T-cell (primary cell): Measurements from ENCODE around the gene TMEM19. TPM values are rescaled to one million over a fixed set of nuclear protein-coding genes. Genes with fewer than 3 reads are reported as not detected.

ENCODE experiments used
- ATAC-seq, 4 experiments: fragments of 200-7000 bp in 3 of 4; fragments of 150-1000 bp in 1 of 4; cut with Tn5 transposase; replicated peaks in 1 of 4; 1 replicate in 3 of 4; 2 replicates in 1 of 4; pipeline ENCODE4 v1.10.0; 2021; ENCODE audit warnings: moderate library complexity in 3 of 4, mild to moderate bottlenecking in 2 of 4, moderate number of reproducible peaks in 1 of 4
- CTCF ChIA-PET, 2 donors: fragments of 300-600 bp; sonication (Branson Sonifier 250); formaldehyde crosslinking; loops; one replicate each; lab custom pipeline; 2022; ENCODE audit warnings: antibody characterized with exemption in 2 of 2; lab: Charles Lee
- POLR2A ChIA-PET, 2 donors: fragments of 300-600 bp; sonication (Branson Sonifier 250); formaldehyde crosslinking; loops; one replicate each; lab custom pipeline; 2022; ENCODE audit warnings: antibody characterized with exemption in 2 of 2; lab: Charles Lee
- DNase-seq, 35 experiments: peaks; one replicate each; pipeline versions ENCODE4 v3.0.0 to v3.0.0-alpha.2; 2013 to 2023
- H3K27ac ChIP-seq: one replicate; pipeline ENCODE4 v1.5.1; 2013; ENCODE audit warnings: low read length
- H3K27me3 ChIP-seq, 2 experiments: replicated peaks in 1 of 2; 1 replicate in 1 of 2; 2 replicates in 1 of 2; pipeline versions ENCODE4 v1.6.1 to v1.7.0; 2013; ENCODE audit warnings: low read length in 1 of 2, mixed read lengths in 1 of 2; ENCODE audit not compliant: control insufficient read depth in 2 of 2, insufficient read depth in 2 of 2; ENCODE audit errors: extremely low read depth in 1 of 2
- H3K36me3 ChIP-seq, 2 donors: 1 replicate in 1 of 2; 2 replicates in 1 of 2; pipeline versions ENCODE4 v1.6.1 to v1.7.0; 2013; ENCODE audit warnings: low read length in 1 of 2; ENCODE audit not compliant: control insufficient read depth in 2 of 2, insufficient read depth in 1 of 2; ENCODE audit errors: extremely low read depth in 1 of 2
- H3K4me1 ChIP-seq, 2 experiments: 1 replicate in 1 of 2; 2 replicates in 1 of 2; pipeline versions ENCODE4 v1.6.1 to v1.7.0; 2013; ENCODE audit warnings: low read length in 2 of 2, mixed read lengths in 1 of 2; ENCODE audit not compliant: insufficient read depth in 2 of 2, control insufficient read depth in 1 of 2; ENCODE audit errors: extremely low read depth in 1 of 2
- H3K4me3 ChIP-seq, 2 donors: 1 replicate in 1 of 2; 2 replicates in 1 of 2; pipeline versions ENCODE4 v1.5.1 to v1.7.0; 2013; ENCODE audit warnings: mild to moderate bottlenecking in 2 of 2, low read length in 1 of 2, moderate library complexity in 1 of 2; ENCODE audit not compliant: control insufficient read depth in 1 of 2; ENCODE audit errors: extremely low read depth in 1 of 2
- H3K9me3 ChIP-seq: 2 replicates; pipeline ENCODE4 v1.7.0; 2013
- H3K27ac Mint-ChIP-seq, 2 donors: one replicate each; pipeline ENCODE4 v1.8.0; 2020 to 2021; ENCODE audit warnings: mild to moderate bottlenecking in 2 of 2, mixed read lengths in 2 of 2
- H3K27me3 Mint-ChIP-seq, 2 donors: one replicate each; pipeline ENCODE4 v1.8.0; 2021 to 2022; ENCODE audit warnings: mixed read lengths in 2 of 2
- H3K36me3 Mint-ChIP-seq: one replicate; pipeline ENCODE4 v1.8.0; 2021; ENCODE audit warnings: mixed read lengths
- H3K4me1 Mint-ChIP-seq, 3 donors: one replicate each; pipeline ENCODE4 v1.8.0; 2020 to 2022; ENCODE audit warnings: mixed read lengths in 3 of 3, mild to moderate bottlenecking in 1 of 3
- H3K4me3 Mint-ChIP-seq, 3 donors: one replicate each; pipeline ENCODE4 v1.8.0; 2020 to 2022; ENCODE audit warnings: mild to moderate bottlenecking in 3 of 3, mixed read lengths in 3 of 3, moderate library complexity in 3 of 3
- H3K9me3 Mint-ChIP-seq, 3 donors: one replicate each; pipeline ENCODE4 v1.8.0; 2020 to 2022; ENCODE audit warnings: mixed read lengths in 3 of 3
- WGBS: methylation state at CpG from one replicate; pipeline ENCODE4 v1.1.5; 2013; ENCODE audit warnings: missing lambda C conversion rate; ENCODE audit not compliant: insufficient coverage; 5-methylcytosine and 5-hydroxymethylcytosine counted together
- total RNA-seq, 35 experiments: library from RNA in 6 of 35; stranded (reverse) in 6 of 35; fragments of 120-200 nt in 1 of 35; gene quantifications; one replicate each; pipeline versions ENCODE4 v1.2.1 to v1.2.4 and lab custom pipeline; 2013 to 2026

TMEM19 gene
- total RNA-seq, 5 donors from 2014 or later (not counting 1 experiment from before 2014, with no cell fraction given) = 14.1 to 21.5 (median 17.7) TPM

DNA sequence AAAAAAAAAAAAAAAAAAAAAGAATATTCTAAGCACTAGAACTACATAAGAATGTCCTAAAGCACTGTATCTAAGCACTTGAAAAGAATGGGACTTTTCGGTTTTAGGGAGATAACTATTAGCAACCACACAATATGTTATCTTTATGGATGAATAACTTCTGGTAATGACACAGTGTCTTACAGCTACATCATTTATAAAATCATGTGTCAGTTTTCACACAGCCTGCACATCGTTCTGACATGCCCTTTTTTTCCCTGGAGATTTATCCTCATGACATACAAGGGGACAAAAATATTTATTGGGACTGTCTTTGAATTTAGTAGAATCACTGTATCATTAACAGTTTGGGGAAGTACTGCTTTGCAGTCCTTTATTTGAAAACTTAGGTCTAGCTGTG lies 17.3 kb downstream of the TMEM19 start:
- POLR2A ChIA-PET = no interaction called here

DNA sequence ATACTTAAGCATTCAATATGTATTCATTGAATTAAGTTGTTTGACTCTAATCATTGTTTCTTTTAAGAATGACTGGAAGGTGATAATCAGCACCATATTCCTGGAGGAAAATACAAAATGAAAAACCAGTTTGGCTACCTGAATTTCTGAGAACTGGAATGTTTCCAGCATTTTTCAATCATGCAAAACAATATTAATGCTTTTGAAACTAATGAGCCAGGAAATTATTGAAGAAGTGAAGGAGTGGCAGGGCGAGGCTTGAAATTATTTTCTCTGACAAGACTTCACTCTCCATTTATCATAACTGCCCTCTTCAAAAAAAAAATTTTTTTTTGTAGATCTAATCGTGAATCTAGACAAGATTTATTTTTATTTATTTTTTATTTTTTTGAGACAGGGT lies 19.0 kb downstream of the TMEM19 start:
- Histone ChIP-seq H3K36me3 (peaks cover 11 to 15% of the 10 kb centered on the region in 2 donors), H3K4me1 (peaks cover 0 to 3% of the 10 kb centered on the region in 2 experiments), H3K27ac (no peak overlapping the region), H3K27me3 (no peaks in the 10 kb centered on the region), H3K9me3 (no peaks in the 10 kb centered on the region), H3K4me3 (no peak overlapping the region)
- no peaks in the 10 kb centered on the region for H3K27me3 Mint-ChIP-seq
- peaks cover 51% of the 10 kb centered on the region for H3K36me3 Mint-ChIP-seq
- H3K4me3 Mint-ChIP-seq = no peak overlapping the region
- ChIA-PET CTCF (interaction anchor here in 1 of 2 donors (0.6 kb wide), 1 partner anchor 68 kb away, joined by 3 read pairs; no protein-coding TSS in a partner anchor), POLR2A (no interaction called here)
- no peak for ATAC-seq
- DNase-seq = no peak
- H3K9me3 Mint-ChIP-seq = no peaks in the 10 kb centered on the region
- peaks cover 5 to 12% (median 7%) of the 10 kb centered on the region in 3 donors for H3K4me1 Mint-ChIP-seq
- H3K27ac Mint-ChIP-seq = no peak overlapping the region
- no CpG with 5 or more reads among the region's 2 CpGs for WGBS

More for the DNA sequence above, 17.3 kb downstream of the TMEM19 start:
- Histone ChIP-seq H3K27me3 (no peaks in the 10 kb centered on the region), H3K4me1 (peaks cover 0 to 3% of the 10 kb centered on the region in 2 experiments), H3K4me3 (no peak overlapping the region), H3K36me3 (peaks cover 16 to 30% of the 10 kb centered on the region in 2 donors), H3K27ac (no peak overlapping the region), H3K9me3 (no peaks in the 10 kb centered on the region)
- no peak overlapping the region for H3K4me3 Mint-ChIP-seq
- H3K27me3 Mint-ChIP-seq = no peaks in the 10 kb centered on the region
- CTCF ChIA-PET = interaction anchor here (0.6 to 1.0 kb wide), 4 partner anchors 44 to 159 kb away, joined by 3 to 8 read pairs (median 4); no protein-coding TSS in a partner anchor
- H3K4me1 Mint-ChIP-seq = peaks cover 4 to 10% (median 4%) of the 10 kb centered on the region in 3 donors
- DNase-seq (no peak), ATAC-seq (no peak)
- H3K9me3 Mint-ChIP-seq = no peaks in the 10 kb centered on the region
- H3K36me3 Mint-ChIP-seq = peaks cover 54% of the 10 kb centered on the region
- no CpG with 5 or more reads among the region's 2 CpGs for WGBS
- no peak overlapping the region for H3K27ac Mint-ChIP-seq

DNA sequence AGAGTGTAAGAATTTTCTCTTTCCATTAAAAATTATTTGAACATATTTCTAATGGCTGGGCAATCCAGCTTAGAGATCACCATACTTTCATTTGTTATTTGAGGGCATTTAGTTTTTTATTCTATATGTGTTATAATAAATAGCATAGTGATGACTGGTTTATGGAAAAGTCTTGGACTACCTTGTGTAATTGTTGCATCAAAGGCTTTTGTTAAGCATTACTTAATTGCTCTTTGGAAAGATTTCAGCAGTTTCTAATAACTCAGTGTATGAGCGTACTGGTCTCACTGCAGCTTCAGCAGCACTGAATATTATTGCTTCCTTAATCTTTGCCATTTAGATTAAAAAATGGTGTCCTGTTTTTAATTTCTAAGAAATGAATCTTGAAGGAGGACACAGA lies 22.8 kb downstream of the TMEM19 start:
- ChIA-PET CTCF (interaction anchor here in 1 of 2 donors (0.6 kb wide), 1 partner anchor 223 kb away, joined by 3 read pairs; no protein-coding TSS in a partner anchor), POLR2A (no interaction called here)
- H3K27ac Mint-ChIP-seq = no peak overlapping the region
- peaks cover 17 to 25% (median 20%) of the 10 kb centered on the region in 3 donors for H3K9me3 Mint-ChIP-seq
- Histone ChIP-seq H3K4me3 (no peak overlapping the region), H3K36me3 (peaks cover 0 to 6% of the 10 kb centered on the region in 2 donors), H3K27ac (no peak overlapping the region), H3K9me3 (peaks cover 2% of the 10 kb centered on the region), H3K4me1 (peaks cover 0 to 3% of the 10 kb centered on the region in 2 experiments), H3K27me3 (no peaks in the 10 kb centered on the region)
- no peak overlapping the region for H3K4me3 Mint-ChIP-seq
- peaks cover 5 to 12% (median 7%) of the 10 kb centered on the region in 3 donors for H3K4me1 Mint-ChIP-seq
- ATAC-seq = no peak
- DNase-seq = no peak
- H3K36me3 Mint-ChIP-seq = peaks cover 36% of the 10 kb centered on the region
- H3K27me3 Mint-ChIP-seq = peaks cover 0 to 2% of the 10 kb centered on the region in 2 donors
- WGBS = 100% methylated on average over 1 of the region's 1 CpG

DNA sequence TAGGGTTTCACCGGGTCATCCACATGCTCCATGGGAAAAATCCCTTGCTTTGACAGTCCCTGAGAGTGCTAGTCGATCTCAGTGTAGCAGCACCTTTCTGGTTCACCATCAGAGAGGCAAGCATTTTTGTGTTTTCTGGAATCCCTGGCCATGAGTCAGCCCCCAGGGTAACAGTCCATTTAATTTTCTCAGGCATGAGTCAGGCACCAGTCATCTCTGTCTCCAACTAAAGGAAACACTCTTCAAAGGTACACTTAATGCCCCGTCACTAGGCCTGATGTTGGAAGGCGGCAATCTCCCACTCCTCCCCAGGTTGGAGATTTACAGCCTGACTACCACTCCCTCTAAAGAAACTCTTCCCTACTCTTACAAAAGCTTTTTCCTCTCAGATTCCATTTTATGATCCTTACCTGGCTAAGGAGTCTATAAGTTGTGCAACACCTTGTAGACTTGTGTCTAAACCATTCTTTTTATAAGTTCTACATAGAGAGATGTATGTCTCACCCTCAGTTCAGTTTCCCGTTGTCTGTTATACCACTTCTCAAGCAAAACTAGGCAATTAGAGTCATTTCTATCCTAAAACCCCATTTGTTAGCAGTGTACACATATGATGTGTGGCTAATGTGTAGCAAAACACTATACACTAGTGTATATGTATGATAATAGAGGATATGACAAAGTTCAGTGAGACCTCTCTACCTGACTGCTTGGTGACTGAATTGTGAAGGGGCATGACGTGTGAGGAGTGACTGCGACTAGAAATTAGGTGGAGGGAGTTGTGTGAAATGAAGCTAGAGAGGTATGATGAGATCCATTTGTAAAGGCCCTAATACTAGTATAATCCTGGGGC lies 24.6 kb downstream of the TMEM19 start:
- no peak overlapping the region for H3K4me3 Mint-ChIP-seq
- CTCF ChIA-PET = no interaction called here

DNA sequence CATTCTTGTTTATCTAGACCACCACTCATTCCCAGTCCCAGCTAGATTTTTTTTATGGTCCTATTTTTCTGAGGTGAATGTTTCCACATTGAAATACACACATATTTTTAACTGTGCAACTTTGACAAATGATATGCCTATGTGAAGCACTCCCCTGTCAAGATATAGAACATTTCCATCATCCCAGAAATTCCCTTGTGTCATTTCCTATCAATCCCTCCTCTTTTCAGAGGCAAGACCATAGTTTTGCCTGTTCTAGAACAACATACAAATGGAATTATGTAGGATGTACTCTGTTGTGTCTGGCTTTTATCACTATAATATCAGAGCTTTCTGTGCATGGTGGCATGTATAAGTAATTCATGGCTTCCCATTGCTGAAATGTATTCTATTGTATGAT lies 32.7 kb downstream of the TMEM19 start:
- ATAC-seq (no peak), DNase-seq (no peak)
- Mint-ChIP-seq H3K27me3 (peaks cover 0 to 2% of the 10 kb centered on the region in 2 donors), H3K36me3 (no peaks in the 10 kb centered on the region), H3K27ac (no peak overlapping the region), H3K4me1 (no peaks in the 10 kb centered on the region), H3K4me3 (no peak overlapping the region), H3K9me3 (peaks cover 10 to 16% (median 13%) of the 10 kb centered on the region in 3 donors)
- Histone ChIP-seq H3K4me3 (no peak overlapping the region), H3K4me1 (no peaks in the 10 kb centered on the region), H3K27me3 (peaks cover 0 to 4% of the 10 kb centered on the region in 2 experiments), H3K9me3 (peaks cover 3% of the 10 kb centered on the region), H3K36me3 (no peaks in the 10 kb centered on the region), H3K27ac (no peak overlapping the region)
- ChIA-PET POLR2A (no interaction called here), CTCF (interaction anchor here in 1 of 2 donors (0.5 kb wide), 1 partner anchor 1840 kb away, joined by 5 read pairs; no protein-coding TSS in a partner anchor)

More for the DNA sequence above, 24.6 kb downstream of the TMEM19 start:
- ATAC-seq = no peak
- peaks cover 0 to 3% of the 10 kb centered on the region in 2 experiments for H3K4me1 ChIP-seq
- no peak overlapping the region for H3K4me3 ChIP-seq
- no peak for DNase-seq
- H3K27me3 Mint-ChIP-seq = peaks cover 0 to 2% of the 10 kb centered on the region in 2 donors
- peaks cover 0 to 4% of the 10 kb centered on the region in 2 experiments for H3K27me3 ChIP-seq
- no peak overlapping the region for H3K27ac ChIP-seq
- H3K9me3 ChIP-seq = peaks cover 4% of the 10 kb centered on the region
- H3K4me1 Mint-ChIP-seq = peaks cover 5 to 12% (median 7%) of the 10 kb centered on the region in 3 donors
- peaks cover 0 to 2% of the 10 kb centered on the region in 2 donors for H3K36me3 ChIP-seq
- peaks cover 18 to 33% (median 25%) of the 10 kb centered on the region in 3 donors for H3K9me3 Mint-ChIP-seq
- POLR2A ChIA-PET = no interaction called here
- H3K36me3 Mint-ChIP-seq = peaks cover 26% of the 10 kb centered on the region
- no peak overlapping the region for H3K27ac Mint-ChIP-seq
- 89% methylated on average over 4 of the region's 7 CpGs for WGBS

DNA sequence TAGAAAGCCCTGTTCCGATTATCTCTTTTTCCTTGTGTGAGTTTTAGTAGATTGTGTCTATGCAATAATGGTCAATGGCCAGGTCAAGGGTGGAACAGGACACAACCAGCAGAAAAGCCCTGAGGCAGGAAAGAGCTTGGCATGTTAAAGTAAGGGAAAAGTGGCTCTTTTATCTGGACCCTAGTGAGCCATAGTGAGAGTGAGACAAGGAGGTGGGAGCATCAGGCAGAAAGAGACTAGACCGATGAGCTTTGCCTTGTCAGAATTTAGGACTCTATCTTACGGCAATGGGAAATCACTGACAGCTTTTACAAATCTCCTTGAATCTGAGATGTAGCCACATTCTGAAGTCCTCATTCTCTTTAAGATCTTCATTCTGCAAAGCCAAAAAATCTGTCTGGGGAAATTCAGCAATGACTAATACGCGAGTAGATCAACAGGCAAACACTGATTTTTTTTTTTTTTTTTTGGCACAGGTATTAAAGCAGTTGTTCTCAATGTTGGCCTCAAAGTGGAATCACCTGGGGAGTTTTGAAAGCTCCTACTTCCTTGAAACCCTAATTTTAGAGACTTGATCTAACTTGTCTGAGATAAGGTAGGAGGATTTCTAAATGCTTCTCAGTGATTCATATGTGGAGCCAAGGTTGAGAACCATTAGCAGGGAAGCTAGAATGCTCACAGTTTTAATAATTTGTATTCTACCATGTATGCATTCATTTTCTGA lies 33.9 kb downstream of the TMEM19 start:
- ATAC-seq (no peak), DNase-seq (no peak)
- H3K27me3 Mint-ChIP-seq = peaks cover 0 to 2% of the 10 kb centered on the region in 2 donors
- ChIA-PET POLR2A (no interaction called here), CTCF (interaction anchor here in 1 of 2 donors (0.5 kb wide), 1 partner anchor 33 kb away, joined by 5 read pairs; no protein-coding TSS in a partner anchor)
- H3K9me3 Mint-ChIP-seq = peaks cover 8 to 14% (median 10%) of the 10 kb centered on the region in 3 donors
- Histone ChIP-seq H3K4me3 (no peak overlapping the region), H3K9me3 (peaks cover 3% of the 10 kb centered on the region), H3K27ac (no peak overlapping the region), H3K27me3 (no peaks in the 10 kb centered on the region), H3K36me3 (no peaks in the 10 kb centered on the region), H3K4me1 (no peaks in the 10 kb centered on the region)
- no peaks in the 10 kb centered on the region for H3K4me1 Mint-ChIP-seq
- 86% methylated on average over 3 of the region's 5 CpGs for whole genome bisulfite sequencing
- H3K27ac Mint-ChIP-seq = no peak overlapping the region
- no peak overlapping the region for H3K4me3 Mint-ChIP-seq
- no peaks in the 10 kb centered on the region for H3K36me3 Mint-ChIP-seq
